OCI-M2 (cell line): ENCODE data around the gene FAM222A.

Experiments used
- DNase-seq: peaks from one replicate; lab custom pipeline; 2025; ENCODE audit not compliant: unreplicated experiment; lab: John Stamatoyannopoulos, UW

FAM222A gene

GRCh38 chr12:109770861-109771670 lies 57.4 kb downstream of the FAM222A start:
- DNase-seq = no peak

DNA sequence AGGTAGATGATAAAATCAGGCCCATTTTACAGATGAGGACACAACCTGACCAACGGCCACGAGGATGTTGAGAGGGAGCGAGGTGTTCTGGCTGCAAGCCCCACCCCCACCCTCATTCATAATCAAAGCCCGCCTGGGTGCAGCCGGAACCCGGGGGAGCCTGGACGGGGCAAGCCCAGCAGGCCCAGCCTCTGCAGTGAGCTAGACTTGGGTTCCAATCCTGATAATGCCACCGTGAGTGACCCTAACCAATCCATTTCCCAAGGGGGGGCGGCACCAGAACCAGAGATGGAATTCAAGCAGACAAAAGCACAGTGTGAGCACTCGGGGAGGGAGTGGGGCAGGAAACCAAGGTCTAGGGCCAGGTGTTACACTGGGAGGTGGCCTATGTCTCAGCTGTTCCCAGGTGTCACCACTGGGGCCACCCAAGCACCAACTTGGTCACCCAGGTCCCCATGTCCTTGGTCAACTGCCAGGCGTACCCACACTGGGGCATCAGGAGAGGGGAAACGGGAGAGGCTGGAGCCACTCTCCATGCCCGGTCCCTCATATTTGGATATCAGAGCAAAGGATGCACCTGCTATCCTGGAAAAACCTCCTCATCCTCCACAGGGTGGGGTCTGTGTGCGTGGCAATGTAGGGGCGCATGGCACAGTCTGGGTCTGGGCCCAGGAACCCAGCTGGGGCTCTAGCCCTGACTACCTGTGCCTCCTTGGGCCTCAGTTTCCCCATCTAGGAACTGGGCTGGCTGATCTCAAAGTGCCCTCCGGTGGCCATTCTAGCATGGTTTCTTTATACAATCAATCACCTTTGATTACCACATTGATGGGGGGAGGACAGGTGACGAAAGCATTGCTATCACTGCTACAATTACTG lies 58.4 kb downstream of the FAM222A start:
- no peak for DNase-seq

DNA sequence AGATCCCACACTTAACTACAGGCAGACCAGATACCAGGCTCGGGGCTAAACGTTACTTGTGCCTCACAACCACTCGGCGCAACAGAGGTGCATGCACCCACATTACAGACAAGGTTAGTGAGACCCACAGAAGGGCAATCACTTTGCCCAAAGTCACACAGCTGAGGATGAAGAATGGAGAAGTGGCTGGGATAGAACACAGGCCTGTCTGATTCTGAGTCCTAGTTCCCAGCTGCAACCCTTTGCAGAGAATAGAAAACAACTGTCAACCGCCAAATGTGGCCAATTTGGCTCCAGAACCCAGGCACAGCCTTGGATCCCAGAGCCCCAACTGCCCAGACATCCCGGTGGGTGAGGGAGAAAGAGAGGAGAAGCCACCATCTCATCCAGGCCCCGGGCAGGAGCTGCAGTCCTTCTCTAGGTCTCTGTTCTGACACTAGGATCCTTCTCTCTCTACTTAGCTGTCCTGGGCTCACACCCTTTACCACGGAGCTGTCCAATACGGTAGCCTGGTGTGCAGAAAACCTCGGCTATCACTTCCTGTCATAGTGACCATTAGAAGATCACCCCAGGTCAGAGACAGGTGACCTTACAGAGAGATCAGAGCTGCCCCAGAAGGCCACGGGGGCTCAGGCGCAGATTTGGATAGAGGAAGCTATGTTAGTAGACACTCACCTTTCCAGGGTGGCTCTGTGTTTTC lies 59.1 kb downstream of the FAM222A start:
- DNase-seq = no peak

DNA sequence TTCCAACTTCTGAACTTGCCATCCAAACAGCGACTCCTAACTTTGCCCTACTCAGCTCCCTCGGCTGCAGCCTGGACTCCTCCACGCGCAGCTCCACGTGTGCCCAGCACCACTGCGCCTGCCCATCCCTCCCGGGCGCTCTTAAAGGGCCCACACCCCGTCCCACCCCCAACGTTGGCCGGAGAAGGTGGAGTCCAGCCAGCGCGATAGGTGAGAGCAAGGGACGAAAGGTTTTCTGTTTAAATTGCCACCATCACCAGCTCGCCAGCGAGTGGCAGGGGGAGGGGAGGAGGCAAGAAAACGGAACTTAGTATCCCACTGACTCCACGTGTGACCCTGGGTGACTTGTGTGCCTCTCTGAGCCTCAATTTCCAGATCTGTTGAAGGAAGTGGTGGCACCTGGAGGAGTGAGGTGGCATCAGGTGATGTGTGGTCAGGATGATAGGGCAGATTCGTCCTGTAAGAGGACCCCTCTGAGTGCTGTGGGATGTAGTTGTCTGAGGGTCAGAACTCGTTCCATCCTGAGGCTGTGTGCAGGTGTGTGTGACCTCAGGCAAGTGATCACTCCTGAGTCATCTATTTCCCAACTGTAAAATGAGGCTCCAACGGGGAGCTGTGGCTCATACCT lies 59.9 kb downstream of the FAM222A start:
- DNase-seq = no peak

GRCh38 chr12:109775172-109775881 lies 61.7 kb downstream of the FAM222A start:
- no peak for DNase-seq

DNA sequence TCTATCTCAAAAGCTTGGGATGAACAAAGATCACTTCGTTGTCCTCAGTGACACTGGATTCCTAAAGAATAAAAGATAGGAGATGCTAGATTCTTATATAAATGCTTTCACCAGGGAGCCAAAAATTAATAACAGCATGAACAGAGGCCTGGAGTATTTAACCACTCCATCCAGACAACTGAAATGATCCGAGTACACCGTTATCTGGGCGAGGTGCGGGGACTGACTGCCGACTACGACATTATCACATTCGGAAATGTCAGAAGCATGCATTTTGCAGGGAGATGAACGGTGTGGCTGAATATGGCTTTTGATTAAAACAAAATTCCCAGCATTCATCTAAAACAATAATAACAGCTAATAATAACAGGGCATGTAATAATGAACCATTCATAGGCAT lies 63.0 kb downstream of the FAM222A start:
- DNase-seq = no peak

DNA sequence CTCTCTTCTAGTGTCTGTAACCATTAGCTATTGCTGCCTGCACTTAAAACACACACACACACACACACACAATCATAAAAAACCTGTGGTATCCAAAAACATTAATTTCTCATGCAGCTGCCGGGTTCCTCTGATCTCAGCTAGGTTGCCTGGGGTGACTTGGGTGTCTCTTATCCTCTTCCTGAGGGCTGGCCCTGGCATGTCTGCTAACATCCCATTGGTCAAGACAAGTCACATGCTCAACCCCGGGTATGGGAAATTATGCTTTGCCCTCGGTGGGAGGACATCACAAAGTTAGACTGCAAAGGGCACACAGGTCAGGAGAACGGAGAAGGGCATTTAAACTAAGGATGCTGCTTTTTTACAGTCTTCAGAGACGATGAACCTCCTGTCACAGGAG lies 63.9 kb downstream of the FAM222A start:
- no peak for DNase-seq

DNA sequence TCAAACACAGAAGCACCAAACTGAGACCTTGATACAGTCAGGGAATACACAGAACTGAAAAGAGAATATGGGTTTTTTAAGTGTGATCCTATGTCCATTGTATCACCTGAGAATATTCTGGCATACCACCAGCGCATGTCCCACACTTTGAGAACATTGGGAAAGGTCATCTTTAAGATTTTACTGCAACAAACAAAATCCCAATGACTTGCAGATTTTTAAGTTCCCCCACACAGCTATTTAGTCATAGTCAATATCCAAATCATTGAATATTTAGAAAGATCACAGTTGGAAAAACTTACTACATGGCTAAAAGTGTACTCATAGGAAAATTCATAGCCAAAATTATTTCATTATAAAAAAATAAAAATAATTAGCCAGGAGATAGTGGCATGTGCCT lies 65.1 kb downstream of the FAM222A start:
- DNase-seq = no peak

DNA sequence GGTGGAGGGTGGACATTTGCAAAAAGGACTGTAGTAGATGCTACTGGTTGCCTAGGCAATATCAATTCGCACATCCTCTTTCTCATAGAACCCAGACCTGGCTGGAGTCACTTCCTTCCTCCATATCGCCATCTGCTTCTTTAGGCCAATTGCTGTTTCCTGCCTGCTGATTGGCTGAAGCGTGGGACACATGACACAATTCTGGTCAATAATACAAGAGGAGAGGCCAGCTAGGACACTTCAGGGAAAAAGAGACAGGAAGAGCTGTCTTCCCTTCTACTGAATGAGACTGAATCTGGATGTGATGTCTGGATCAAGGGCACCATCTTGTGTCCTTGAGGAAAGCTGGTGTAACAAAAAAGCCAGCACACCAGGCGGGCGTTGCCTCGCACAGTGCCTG lies 65.8 kb downstream of the FAM222A start:
- DNase-seq = no peak

DNA sequence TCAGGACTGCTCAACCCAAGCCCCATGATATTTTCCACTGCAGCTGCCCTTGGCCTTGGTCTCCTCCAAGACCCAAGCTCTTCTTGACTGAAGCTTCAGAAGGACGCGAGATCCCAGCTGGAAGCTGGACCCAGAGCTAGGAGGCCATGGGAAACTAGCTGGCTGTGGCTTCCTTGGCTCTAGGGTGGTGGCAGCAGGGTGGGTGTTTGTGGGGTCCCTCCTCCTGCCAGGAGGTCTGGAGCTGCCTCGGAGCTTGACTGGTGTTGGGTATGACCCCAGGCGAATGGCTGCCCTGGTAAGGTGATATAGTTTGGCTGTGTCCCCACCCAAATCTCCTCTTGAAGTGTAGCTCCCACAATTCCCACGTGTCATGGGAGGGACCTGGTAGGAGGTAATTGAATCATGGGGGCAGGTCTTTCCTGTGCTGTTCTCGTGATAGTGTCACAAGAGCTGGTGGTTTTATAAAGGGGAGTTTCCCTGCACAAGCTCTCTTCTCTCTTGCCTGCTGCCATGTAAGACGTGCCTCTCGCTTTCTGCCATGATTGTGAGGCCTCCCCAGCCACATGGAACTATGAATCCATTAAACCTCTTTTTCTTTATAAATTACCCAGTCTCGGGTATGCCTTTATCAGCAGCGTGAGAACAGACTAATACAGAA lies 68.2 kb downstream of the FAM222A start:
- no peak for DNase-seq

GRCh38 chr12:109782326-109782703 lies 68.7 kb downstream of the FAM222A start:
- no peak for DNase-seq

- DNase-seq = no peak
Measured at GRCh38 chr12:109783135-109783964, 69.7 kb downstream of the FAM222A start.

- no peak for DNase-seq
Measured at GRCh38 chr12:109783965-109784244, 70.3 kb downstream of the FAM222A start.

DNA sequence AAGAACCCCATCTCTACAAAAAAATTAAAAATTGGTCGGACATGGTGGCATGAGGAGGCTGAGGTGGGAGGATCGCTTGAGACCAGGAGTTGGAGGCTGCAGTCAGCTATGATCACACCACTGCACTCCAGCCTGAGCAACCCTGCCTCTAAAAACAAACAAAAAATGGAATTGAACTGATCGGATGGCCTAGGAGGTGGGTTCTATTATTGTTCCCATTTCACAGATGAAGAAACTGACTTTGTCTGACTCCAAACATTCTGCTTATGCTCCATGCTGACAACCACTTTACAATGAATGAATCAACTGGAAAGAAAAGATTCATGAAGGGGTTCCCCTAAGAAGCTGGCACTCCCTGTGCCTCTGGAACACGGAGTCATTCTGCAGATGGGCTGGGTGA lies 72.2 kb downstream of the FAM222A start:
- no peak for DNase-seq

DNA sequence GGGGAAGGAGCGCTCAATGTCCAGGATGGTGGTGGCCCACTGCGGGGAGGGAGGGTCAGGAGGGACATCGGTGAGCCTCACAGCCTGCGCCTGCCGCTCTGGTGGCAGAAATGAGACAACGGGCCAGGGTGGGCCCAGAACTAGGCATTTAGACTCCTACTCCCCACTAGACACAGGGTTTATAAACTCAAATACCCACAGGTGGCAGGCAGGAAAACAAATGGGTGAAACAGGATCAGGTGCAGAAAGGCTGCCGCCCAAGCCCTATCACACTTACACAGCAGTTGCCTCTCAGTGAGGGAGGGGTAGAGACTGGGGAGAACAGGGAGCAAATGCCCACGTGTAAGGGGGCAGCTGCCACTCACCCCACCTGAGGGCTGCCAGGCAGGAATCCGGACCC lies 73.2 kb downstream of the FAM222A start:
- DNase-seq = no peak

DNA sequence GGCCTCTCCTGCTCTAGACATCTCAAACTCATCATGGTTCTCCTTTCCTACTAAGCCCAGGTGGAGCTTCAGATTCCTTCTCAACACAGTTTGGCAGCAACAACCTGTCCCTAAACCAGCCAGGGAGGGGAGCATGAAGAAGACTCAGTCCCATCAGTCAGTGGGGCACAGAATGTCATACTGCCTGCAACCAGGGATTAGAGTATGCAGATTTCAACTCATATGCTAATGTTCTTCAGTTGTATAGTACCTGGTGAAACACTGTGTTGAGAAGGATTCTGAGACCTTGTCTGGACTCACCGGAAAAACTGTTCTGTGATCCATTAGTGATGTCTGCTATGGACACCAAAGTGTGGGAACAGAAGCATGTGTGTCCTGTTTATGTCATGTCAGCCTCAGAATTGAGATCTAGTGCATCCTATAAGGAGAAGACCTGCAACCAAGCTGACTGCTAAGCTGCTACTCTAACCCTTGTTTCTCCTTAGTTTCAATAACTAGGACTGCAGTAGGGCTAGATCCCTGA lies 76.0 kb downstream of the FAM222A start:
- no peak for DNase-seq

- DNase-seq = no peak
Measured at GRCh38 chr12:109792992-109793391, 79.4 kb downstream of the FAM222A start.

DNA sequence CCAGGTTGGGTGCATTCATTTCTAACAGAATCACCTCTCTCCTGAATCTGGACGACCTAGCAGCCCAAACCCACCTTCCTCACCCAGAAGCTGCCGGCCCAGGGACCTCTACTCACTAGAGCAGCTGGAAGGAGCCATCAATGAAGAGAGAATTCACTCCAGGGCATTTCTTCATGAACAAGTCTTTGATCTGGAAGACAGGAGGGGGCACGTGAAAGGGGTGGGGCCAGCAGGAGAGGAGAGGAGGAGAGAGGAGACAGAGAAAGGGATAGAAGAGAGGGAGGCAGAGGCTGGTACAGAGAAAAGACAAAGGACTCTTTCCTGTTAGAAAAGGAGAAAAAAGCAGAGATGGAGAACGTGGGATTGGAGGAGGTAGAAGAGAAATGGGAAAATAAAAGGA lies 79.8 kb downstream of the FAM222A start:
- DNase-seq = no peak

DNA sequence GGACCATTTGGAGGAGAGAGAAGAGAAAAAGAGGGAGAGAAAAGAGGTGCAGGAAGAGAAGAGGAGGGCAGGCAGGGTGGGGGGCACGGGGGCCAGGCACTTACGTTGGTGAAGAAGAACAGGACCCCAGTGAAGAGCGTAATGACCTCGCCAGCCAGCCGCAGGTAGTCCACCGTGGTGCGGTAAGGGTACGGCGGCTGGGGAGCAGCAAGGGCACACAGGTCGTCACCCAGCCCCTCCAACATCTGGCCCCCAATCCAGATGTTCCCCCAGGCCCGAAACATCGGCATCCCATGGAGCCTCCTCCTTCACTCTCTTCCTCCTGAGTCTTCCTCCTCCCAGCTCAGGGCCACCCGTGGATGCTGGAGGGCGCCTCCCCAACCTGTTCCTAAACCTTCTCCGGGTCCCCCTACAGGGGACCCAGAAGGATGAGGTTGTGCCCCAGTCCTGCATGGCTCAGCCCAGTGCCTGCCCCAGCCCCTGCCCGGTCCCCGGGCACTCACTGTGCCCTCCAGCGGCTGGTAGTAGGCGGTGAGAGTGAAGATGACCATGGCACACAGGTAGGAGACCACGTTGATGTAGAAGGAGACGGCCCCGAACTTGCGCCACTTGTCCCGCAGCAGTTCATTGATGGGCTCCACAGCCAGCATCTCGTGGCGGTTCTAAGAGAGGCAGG lies 80.3 kb downstream of the FAM222A start:
- no peak for DNase-seq
